PC-3 (cell line): ENCODE results near the gene UBR3. TPM values are rescaled to one million over a fixed set of nuclear protein-coding genes. Genes with fewer than 3 reads are reported as not detected.
A peak's percentile ranks its signal among the peaks of the same experiment; 100 is the strongest.

Experiments
- ATAC-seq: fragments of 200-7000 bp; cut with Tn5 transposase; 2 replicates; pipeline ENCODE4 v1.9.1; 2020; ENCODE audit warnings: mild to moderate bottlenecking, moderate library complexity
- BruUV-seq: library from RNA; stranded (reverse); fragments of 400-500 nt; replicated peaks from 2 replicates; lab custom pipeline; 2021; lab: Mats Ljungman, UMichigan
- CTCF ChIA-PET: fragments of 300-600 bp; sonication (Branson Sonifier 250); formaldehyde crosslinking; loops from one replicate; lab custom pipeline; 2022; ENCODE audit warnings: antibody characterized with exemption; lab: Charles Lee
- POLR2A ChIA-PET: fragments of 300-600 bp; sonication (Branson Sonifier 250); formaldehyde crosslinking; loops from one replicate; lab custom pipeline; 2022; ENCODE audit warnings: antibody characterized with exemption; ENCODE audit not compliant: unreplicated experiment; lab: Charles Lee
- DNase-seq: peaks from one replicate; pipeline ENCODE4 v3.0.0-alpha.2; 2015
- H2AFZ ChIP-seq: fragments of 300-600 bp; sonication (generic); 2 replicates; pipeline ENCODE4 v1.6.0; 2016; ENCODE audit warnings: antibody characterized with exemption, low read length
- H3F3A ChIP-seq: fragments of 300-600 bp; sonication (generic); one replicate; pipeline ENCODE4 v1.6.0; 2017; ENCODE audit warnings: antibody characterized with exemption, low read length, control low read depth, mild to moderate bottlenecking; ENCODE audit not compliant: unreplicated experiment
- H3K27ac ChIP-seq: fragments of 300-600 bp; sonication (generic); 2 replicates; pipeline ENCODE4 v1.5.1; 2016; ENCODE audit warnings: mild to moderate bottlenecking, low read length
- H3K27me3 ChIP-seq: fragments of 300-600 bp; sonication (generic); 2 replicates; pipeline ENCODE4 v1.6.1; 2016; ENCODE audit warnings: low read length, mixed read lengths
- H3K36me3 ChIP-seq: fragments of 300-600 bp; sonication (generic); 2 replicates; pipeline ENCODE4 v1.6.1; 2016; ENCODE audit warnings: low read depth, mixed run types, low read length, mixed read lengths
- H3K4me1 ChIP-seq: fragments of 300-600 bp; sonication (generic); 2 replicates; pipeline ENCODE4 v1.5.1; 2016; ENCODE audit warnings: low read length; ENCODE audit not compliant: insufficient read depth
- H3K4me2 ChIP-seq: fragments of 300-600 bp; sonication (generic); 2 replicates; pipeline ENCODE4 v1.6.0; 2016; ENCODE audit warnings: low read length
- H3K4me3 ChIP-seq: fragments of 300-600 bp; sonication (generic); 2 replicates; pipeline ENCODE4 v1.5.1; 2016; ENCODE audit warnings: mild to moderate bottlenecking, low read length, mixed read lengths
- H3K79me2 ChIP-seq: fragments of 300-600 bp; sonication (generic); 2 replicates; pipeline ENCODE4 v1.6.1; 2017; ENCODE audit warnings: low read length, mixed read lengths
- H3K9ac ChIP-seq: fragments of 300-600 bp; sonication (generic); 2 replicates; pipeline ENCODE4 v1.6.0; 2016; ENCODE audit warnings: mild to moderate bottlenecking, low read length
- H3K9me2 ChIP-seq: fragments of 300-600 bp; sonication (generic); replicated peaks from 2 replicates; pipeline ENCODE4 v1.6.1; 2016; ENCODE audit warnings: mixed run types, low read length, mixed read lengths
- H3K9me3 ChIP-seq: fragments of 300-600 bp; sonication (generic); 2 replicates; pipeline ENCODE4 v1.6.1; 2016; ENCODE audit warnings: low read length, mixed read lengths
- H4K20me1 ChIP-seq: fragments of 300-600 bp; sonication (generic); 2 replicates; pipeline ENCODE4 v1.6.1; 2016; ENCODE audit warnings: low read length, mixed read lengths
- CTCF ChIP-seq: fragments of 300-600 bp; sonication (generic); conservative IDR thresholded peaks from 2 replicates; pipeline ENCODE4 v1.5.1; 2017; ENCODE audit warnings: antibody characterized with exemption, low read depth, mild to moderate bottlenecking, low read length
- EZH2 ChIP-seq: fragments of 300-600 bp; sonication (generic); IDR thresholded peaks from one replicate; pipeline ENCODE4 v1.6.1; 2017; ENCODE audit warnings: antibody characterized with exemption, mild to moderate bottlenecking, low read length; ENCODE audit not compliant: unreplicated experiment
- EZH2phosphoT487 ChIP-seq: fragments of 300-600 bp; sonication (generic); IDR thresholded peaks from 2 replicates; pipeline ENCODE4 v1.6.1; 2018; ENCODE audit warnings: mild to moderate bottlenecking, antibody characterized with exemption, low read length, borderline replicate concordance
- intact Hi-C: fragments of 100-400 bp; cut with micrococcal nuclease; formaldehyde crosslinking; loops from 2 replicates; pipeline ENCODE4 v1.9.0; 2023
- total RNA-seq: library from RNA; depleted of rRNA; stranded (reverse); fragments of >200 nt; gene quantifications from 2 replicates; pipeline ENCODE4 v1.2.3, GENCODE V29; 2014

Gene UBR3
- total RNA-seq, 1 experiment from 2014 or later: 30.9 TPM

GRCh38 chr2:169798397-169798717, 28.9 kb upstream of the UBR3 start:
- H3K79me2 ChIP-seq: peaks cover 46% of the 10 kb centered on the region
- H3K9ac ChIP-seq: peak overlapping the region; percentile 95
- no peak for TF ChIP-seq CTCF
- TF ChIP-seq EZH2phosphoT487: no peak
- TF ChIP-seq EZH2: no peak
- no peak for ATAC-seq
- ChIA-PET POLR2A (interaction anchor here (0.7 to 1.0 kb wide), 2 partner anchors 29 to 84 kb away, joined by 3 read pairs; partner anchors contain the start of gene UBR3), CTCF (no interaction called here)
- no peak overlapping the region for H3K27ac ChIP-seq
- intact Hi-C loops: no loop called here
- no peaks in the 10 kb centered on the region for H4K20me1 ChIP-seq
- peaks cover 17% of the 10 kb centered on the region for H3K4me1 ChIP-seq
- BruUV-seq: TSS peak; percentile 97
- peak overlapping the region; percentile 84 for H3K4me3 ChIP-seq
- H3K9me2 ChIP-seq: no peaks in the 10 kb centered on the region
- peak overlapping the region; percentile 90 for H2AFZ ChIP-seq
- no peaks in the 10 kb centered on the region for H3F3A ChIP-seq
- H3K4me2 ChIP-seq: peak overlapping the region; percentile 87
- DNase-seq: no peak
- peaks cover 21% of the 10 kb centered on the region for H3K36me3 ChIP-seq
- H3K27me3 ChIP-seq: no peaks in the 10 kb centered on the region
- no peaks in the 10 kb centered on the region for H3K9me3 ChIP-seq

- Histone ChIP-seq H3K9ac (peak within 1 kb of the TSS; percentile 95), H3K4me3 (peak within 1 kb of the TSS; percentile 84), H4K20me1 (no peaks in the 10 kb centered on the region), H3K4me2 (peak within 1 kb of the TSS; percentile 87), H3K4me1 (peaks cover 17% of the 10 kb centered on the region), H3K27ac (peak within 1 kb of the TSS; percentile 70), H3F3A (no peaks in the 10 kb centered on the region), H3K79me2 (peaks cover 52% of the 10 kb centered on the region), H2AFZ (peak within 1 kb of the TSS; percentile 90), H3K27me3 (no peaks in the 10 kb centered on the region), H3K36me3 (peaks cover 21% of the 10 kb centered on the region), H3K9me3 (no peaks in the 10 kb centered on the region), H3K9me2 (no peaks in the 10 kb centered on the region)
- TF ChIP-seq EZH2phosphoT487 (no peak), EZH2 (no peak), CTCF (no peak)
- ATAC-seq (peak; percentile 98), DNase-seq (peak; percentile 94)
- BruUV-seq: no TSS peak
- intact Hi-C loops: no loop called here
- POLR2A ChIA-PET: interaction anchor here (0.5 to 1.0 kb wide), 6 partner anchors 22 to 206 kb away, joined by 3 to 8 read pairs (median 4); partner anchors contain the start of gene UBR3
- CTCF ChIA-PET: no interaction called here
Observed at GRCh38 chr2:169798718-169799592, 28.3 kb upstream of the UBR3 start, which contains the start of gene SSB. Gene SSB, plus strand, starts transcription at chr2:169798871. Its CDS starts 2,090 bp downstream, at chr2:169800961.

GRCh38 chr2:169803480-169803879, 23.8 kb upstream of the UBR3 start:
- intact Hi-C loops: no loop called here
- no TSS peak for BruUV-seq
- Histone ChIP-seq H3K9me3 (no peaks in the 10 kb centered on the region), H3K9ac (no peak overlapping the region), H3K4me2 (no peak overlapping the region), H3K4me3 (no peak overlapping the region), H3K9me2 (no peaks in the 10 kb centered on the region), H3K79me2 (peaks cover 53% of the 10 kb centered on the region), H3F3A (no peaks in the 10 kb centered on the region), H3K4me1 (peaks cover 12% of the 10 kb centered on the region), H3K27ac (no peak overlapping the region), H3K27me3 (no peaks in the 10 kb centered on the region), H4K20me1 (no peaks in the 10 kb centered on the region), H2AFZ (no peak overlapping the region), H3K36me3 (peaks cover 55% of the 10 kb centered on the region)
- ChIA-PET POLR2A (no interaction called here), CTCF (no interaction called here)
- DNase-seq (no peak), ATAC-seq (no peak)
- no peak for TF ChIP-seq EZH2
- no peak for TF ChIP-seq CTCF
- TF ChIP-seq EZH2phosphoT487: no peak
